Osteoblast (primary cell): Measurements from ENCODE around the gene FAM210B. TPM values are rescaled to one million over a fixed set of nuclear protein-coding genes. Genes with fewer than 3 reads are reported as not detected.

Source experiments
- DNase-seq: peaks from one replicate; pipeline ENCODE4 v3.0.0; 2011; ENCODE audit warnings: low spot score, mixed read lengths; ENCODE audit not compliant: insufficient read length; ENCODE audit errors: missing footprints
- H2AFZ ChIP-seq: 2 replicates; pipeline ENCODE4 v1.6.0; 2011; ENCODE audit warnings: mild to moderate bottlenecking, low read length
- H3K27ac ChIP-seq: 2 replicates; pipeline ENCODE4 v1.5.1; 2011; ENCODE audit warnings: mild to moderate bottlenecking, low read depth, low read length, moderate library complexity
- H3K27me3 ChIP-seq: 2 replicates; pipeline ENCODE4 v1.6.0; 2012; ENCODE audit warnings: mild to moderate bottlenecking, control low read depth, inconsistent platforms, low read length, moderate library complexity; ENCODE audit not compliant: insufficient read depth
- H3K36me3 ChIP-seq: 2 replicates; pipeline ENCODE4 v1.5.1; 2011; ENCODE audit warnings: mild to moderate bottlenecking, low read length, control low read depth, moderate library complexity; ENCODE audit not compliant: insufficient read depth
- H3K4me1 ChIP-seq: 2 replicates; pipeline ENCODE4 v1.5.1; 2011; ENCODE audit warnings: mild to moderate bottlenecking, low read length, control low read depth, moderate library complexity; ENCODE audit not compliant: insufficient read depth
- H3K4me2 ChIP-seq: 2 replicates; pipeline ENCODE4 v1.6.0; 2011; ENCODE audit warnings: mild to moderate bottlenecking, low read length; ENCODE audit not compliant: insufficient read depth
- H3K4me3 ChIP-seq: fragments of 200-600 bp; sonication (generic); 3 replicates; pipeline ENCODE4 v1.5.1; 2012; ENCODE audit warnings: mild to moderate bottlenecking, low read length, inconsistent platforms; ENCODE audit not compliant: insufficient read depth
- H3K79me2 ChIP-seq: 2 replicates; pipeline ENCODE4 v1.6.0; 2012; ENCODE audit warnings: mild to moderate bottlenecking, low read length, control low read depth, inconsistent platforms; ENCODE audit not compliant: insufficient read depth
- H3K9me3 ChIP-seq: 2 replicates; pipeline ENCODE4 v1.5.1; 2011; ENCODE audit warnings: low read depth, low read length, control low read depth
- H4K20me1 ChIP-seq: 2 replicates; pipeline ENCODE4 v1.6.0; 2012; ENCODE audit warnings: mild to moderate bottlenecking, low read length, control low read depth; ENCODE audit not compliant: insufficient read depth
- total RNA-seq: library from RNA; depleted of rRNA; stranded (reverse); fragments of >200 nt; gene quantifications from 2 replicates; pipeline ENCODE4 v1.2.3, GENCODE V29; 2012
- TF ChIP-seq, protein P1 (sequence below): IDR thresholded peaks from 2 replicates; pipeline ENCODE4 v1.5.1; 2011; ENCODE audit warnings: mild to moderate bottlenecking, low read depth, low read length, moderate library complexity; ENCODE audit errors: extremely low read depth

The FAM210B gene
- total RNA-seq, 1 donor = 69.5 TPM

- DNase-seq = peak; percentile 82
- peaks cover 12% of the 10 kb centered on the region for H4K20me1 ChIP-seq
- peak overlapping the region; percentile 62 for H3K27ac ChIP-seq
- peaks cover 14% of the 10 kb centered on the region for H3K4me1 ChIP-seq
- H3K4me3 ChIP-seq = peak overlapping the region; percentile 75
- peak overlapping the region; percentile 87 for H2AFZ ChIP-seq
- H3K4me2 ChIP-seq = peak overlapping the region; percentile 89
- no peaks in the 10 kb centered on the region for H3K9me3 ChIP-seq
- peaks cover 42% of the 10 kb centered on the region for H3K79me2 ChIP-seq
- H3K27me3 ChIP-seq = no peaks in the 10 kb centered on the region
- H3K36me3 ChIP-seq = peaks cover 5% of the 10 kb centered on the region
- TF ChIP-seq, protein P1, sequence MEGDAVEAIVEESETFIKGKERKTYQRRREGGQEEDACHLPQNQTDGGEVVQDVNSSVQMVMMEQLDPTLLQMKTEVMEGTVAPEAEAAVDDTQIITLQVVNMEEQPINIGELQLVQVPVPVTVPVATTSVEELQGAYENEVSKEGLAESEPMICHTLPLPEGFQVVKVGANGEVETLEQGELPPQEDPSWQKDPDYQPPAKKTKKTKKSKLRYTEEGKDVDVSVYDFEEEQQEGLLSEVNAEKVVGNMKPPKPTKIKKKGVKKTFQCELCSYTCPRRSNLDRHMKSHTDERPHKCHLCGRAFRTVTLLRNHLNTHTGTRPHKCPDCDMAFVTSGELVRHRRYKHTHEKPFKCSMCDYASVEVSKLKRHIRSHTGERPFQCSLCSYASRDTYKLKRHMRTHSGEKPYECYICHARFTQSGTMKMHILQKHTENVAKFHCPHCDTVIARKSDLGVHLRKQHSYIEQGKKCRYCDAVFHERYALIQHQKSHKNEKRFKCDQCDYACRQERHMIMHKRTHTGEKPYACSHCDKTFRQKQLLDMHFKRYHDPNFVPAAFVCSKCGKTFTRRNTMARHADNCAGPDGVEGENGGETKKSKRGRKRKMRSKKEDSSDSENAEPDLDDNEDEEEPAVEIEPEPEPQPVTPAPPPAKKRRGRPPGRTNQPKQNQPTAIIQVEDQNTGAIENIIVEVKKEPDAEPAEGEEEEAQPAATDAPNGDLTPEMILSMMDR = no peak
Observed at GRCh38 chr20:56360133-56360907, 1.5 kb downstream of the FAM210B start.

- peak; percentile 6 for DNase-seq
- H3K4me2 ChIP-seq = peak overlapping the region; percentile 89
- TF ChIP-seq, protein P1 = no peak
Observed at GRCh38 chr20:56360908-56361205, 2.1 kb downstream of the FAM210B start.

DNA sequence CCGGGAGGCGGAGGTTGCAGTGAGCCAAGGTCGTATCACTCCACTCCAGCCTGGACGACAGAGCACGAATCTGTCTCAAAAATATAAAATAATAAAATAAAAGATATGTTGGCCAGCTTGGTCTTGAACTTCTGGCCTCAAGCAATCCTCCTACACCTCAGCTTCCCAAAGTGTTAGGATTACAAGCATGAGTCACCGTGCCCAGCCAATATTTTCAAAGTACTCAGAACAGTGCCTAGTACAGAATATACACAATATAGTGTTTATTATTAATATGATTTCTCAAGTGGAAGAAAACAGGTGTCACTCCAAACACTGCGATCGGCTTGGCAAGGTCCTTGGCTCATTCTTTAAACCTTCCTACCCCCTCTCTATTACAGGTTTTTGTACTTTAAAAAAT lies 3.1 kb downstream of the FAM210B start:
- no peak overlapping the region for H3K27ac ChIP-seq
- peaks cover 14% of the 10 kb centered on the region for H3K36me3 ChIP-seq
- peaks cover 42% of the 10 kb centered on the region for H3K79me2 ChIP-seq
- peaks cover 14% of the 10 kb centered on the region for H3K4me1 ChIP-seq
- no peaks in the 10 kb centered on the region for H3K27me3 ChIP-seq
- no peaks in the 10 kb centered on the region for H3K9me3 ChIP-seq
- TF ChIP-seq, protein P1 = no peak
- H4K20me1 ChIP-seq = peaks cover 12% of the 10 kb centered on the region
- no peak overlapping the region for H3K4me3 ChIP-seq
- H3K4me2 ChIP-seq = no peak overlapping the region
- no peak overlapping the region for H2AFZ ChIP-seq
- DNase-seq = no peak

More at GRCh38 chr20:56360908-56361205, 2.1 kb downstream of the FAM210B start:
- Histone ChIP-seq H3K27me3 (no peaks in the 10 kb centered on the region), H3K9me3 (no peaks in the 10 kb centered on the region), H3K79me2 (peaks cover 42% of the 10 kb centered on the region), H2AFZ (no peak overlapping the region), H3K27ac (no peak overlapping the region), H3K36me3 (peaks cover 6% of the 10 kb centered on the region), H3K4me3 (no peak overlapping the region), H3K4me1 (peaks cover 14% of the 10 kb centered on the region), H4K20me1 (peaks cover 12% of the 10 kb centered on the region)

GRCh38 chr20:56362833-56363413 lies 4.1 kb downstream of the FAM210B start:
- H3K4me2 ChIP-seq = no peak overlapping the region
- H3K79me2 ChIP-seq = peaks cover 42% of the 10 kb centered on the region
- no peak overlapping the region for H3K27ac ChIP-seq
- peaks cover 14% of the 10 kb centered on the region for H3K4me1 ChIP-seq
- peak overlapping the region; percentile 51 for H2AFZ ChIP-seq
- H3K4me3 ChIP-seq = no peak overlapping the region
- H3K9me3 ChIP-seq = no peaks in the 10 kb centered on the region
- DNase-seq = peak; percentile 14
- TF ChIP-seq, protein P1 = no peak
- no peaks in the 10 kb centered on the region for H3K27me3 ChIP-seq
- H3K36me3 ChIP-seq = peaks cover 23% of the 10 kb centered on the region
- H4K20me1 ChIP-seq = peaks cover 12% of the 10 kb centered on the region
